Left lung (tissue), 10 donors: ENCODE results near the gene TCF7L2. TPM values are rescaled to one million over a fixed set of nuclear protein-coding genes. Genes with fewer than 3 reads are reported as not detected.

Source experiments
- ATAC-seq: fragments of 200-7000 bp; cut with Tn5 transposase; one replicate; pipeline ENCODE4 v1.9.1; 2020; ENCODE audit warnings: moderate library complexity
- DNase-seq, 4 donors: peaks; one replicate each; pipeline ENCODE4 v3.0.0-alpha.2; 2013 to 2020
- H3K27ac ChIP-seq, 2 donors: fragments of 200-600 bp; sonication (generic) in 1 of 2; one replicate each; pipeline versions ENCODE4 v1.5.0 to v1.8.0; 2020 to 2021
- H3K27me3 ChIP-seq, 2 donors: fragments of 200-600 bp; sonication (generic) in 1 of 2; one replicate each; pipeline versions ENCODE4 v1.5.0 to v1.8.0; 2020 to 2021
- H3K36me3 ChIP-seq, 2 donors: fragments of 200-600 bp; sonication (generic) in 1 of 2; one replicate each; pipeline versions ENCODE4 v1.5.0 to v1.8.0; 2020 to 2021
- H3K4me1 ChIP-seq, 2 donors: fragments of 200-600 bp; one replicate each; pipeline ENCODE4 v1.8.0; 2021
- H3K4me3 ChIP-seq, 2 donors: fragments of 200-600 bp; sonication (generic) in 1 of 2; one replicate each; pipeline versions ENCODE4 v1.5.0 to v1.8.0; 2020 to 2021; ENCODE audit warnings: mild to moderate bottlenecking in 1 of 2
- H3K9me3 ChIP-seq, 2 donors: fragments of 200-600 bp; sonication (generic) in 1 of 2; one replicate each; pipeline versions ENCODE4 v1.5.0 to v1.8.0; 2020 to 2021
- CTCF ChIP-seq, 2 donors: fragments of 200-600 bp; sonication (generic) in 1 of 2; IDR thresholded peaks; one replicate each; pipeline versions ENCODE4 v1.5.0 to v1.8.0; 2021; ENCODE audit warnings: antibody characterized with exemption in 2 of 2
- intact Hi-C, 2 donors: fragments of 100-400 bp; cut with DNase I; formaldehyde crosslinking; loops; one replicate each; pipeline versions ENCODE4 v1.11.2 to v1.14.2; 2022
- polyA plus RNA-seq, 6 donors: library from polyadenylated mRNA; unstranded; fragments of 120-200 nt; gene quantifications; one replicate each; pipeline ENCODE4 v1.2.1, GENCODE V29; 2013; ENCODE audit not compliant: insufficient read length in 6 of 6
- total RNA-seq, 2 donors: library from RNA; stranded (reverse); fragmentation: NEBNext Ultra II Directional; extraction: Animal tissue kit (Norgen Biotek cat#: 25700); gene quantifications; one replicate each; pipeline ENCODE4 v1.2.1, GENCODE V29; 2021
- donor health status: DM: no; HTN: yes; CAD: no.
- donor health status: DM: no; HTN: no; CAD: no.

TCF7L2 gene
- total and polyA plus RNA-seq, 8 donors = 25.1 to 54.9 (median 53.0) TPM

GRCh38 chr10:113088194-113088593 is 138.1 kb downstream of the TCF7L2 start:
- H3K9me3 ChIP-seq = no peaks in the 10 kb centered on the region
- no peak for DNase-seq
- TF ChIP-seq CTCF (IDR thresholded peaks at IDR 0.05) = no peak
- H3K27ac ChIP-seq = no peak overlapping the region
- no peaks in the 10 kb centered on the region for H3K36me3 ChIP-seq
- H3K4me1 ChIP-seq = peaks cover 16 to 45% of the 10 kb centered on the region in 2 donors
- no peak for ATAC-seq
- no peaks in the 10 kb centered on the region for H3K27me3 ChIP-seq
- intact Hi-C loops = no loop called here
- no peak overlapping the region for H3K4me3 ChIP-seq

GRCh38 chr10:113089551-113089950 is 139.5 kb downstream of the TCF7L2 start:
- peaks cover 16 to 57% of the 10 kb centered on the region in 2 donors for H3K4me1 ChIP-seq
- H3K9me3 ChIP-seq = no peaks in the 10 kb centered on the region
- no peak for TF ChIP-seq CTCF (IDR thresholded peaks at IDR 0.05)
- H3K27ac ChIP-seq = no peak overlapping the region
- no peak overlapping the region for H3K4me3 ChIP-seq
- DNase-seq (no peak), ATAC-seq (no peak)
- intact Hi-C loops = no loop called here
- no peaks in the 10 kb centered on the region for H3K36me3 ChIP-seq
- no peaks in the 10 kb centered on the region for H3K27me3 ChIP-seq

- intact Hi-C loops = no loop called here
- no peak for TF ChIP-seq CTCF (IDR thresholded peaks at IDR 0.05)
- Histone ChIP-seq H3K4me1 (peaks cover 8 to 68% of the 10 kb centered on the region in 2 donors), H3K27me3 (no peaks in the 10 kb centered on the region), H3K9me3 (no peaks in the 10 kb centered on the region), H3K4me3 (no peak overlapping the region), H3K36me3 (no peaks in the 10 kb centered on the region), H3K27ac (no peak overlapping the region)
- ATAC-seq = no peak
- no peak for DNase-seq
These were observed 141.9 kb downstream of the TCF7L2 start for GRCh38 chr10:113091920-113092319.

- DNase-seq = no peak
- TF ChIP-seq CTCF (IDR thresholded peaks at IDR 0.05) = no peak
- Histone ChIP-seq H3K4me1 (peaks cover 0 to 66% of the 10 kb centered on the region in 2 donors), H3K27ac (peak overlapping the region in 1 of 2 donors; percentile 19), H3K9me3 (no peaks in the 10 kb centered on the region), H3K36me3 (peaks cover 0 to 1% of the 10 kb centered on the region in 2 donors), H3K4me3 (no peak overlapping the region), H3K27me3 (no peaks in the 10 kb centered on the region)
- ATAC-seq = peak; percentile 68
- intact Hi-C loops = no loop called here
These were observed 143.4 kb downstream of the TCF7L2 start for GRCh38 chr10:113093188-113094113.

- DNase-seq (no peak), ATAC-seq (peak; percentile 42)
- Histone ChIP-seq H3K4me1 (peaks cover 4 to 70% of the 10 kb centered on the region in 2 donors), H3K4me3 (no peak overlapping the region), H3K9me3 (no peaks in the 10 kb centered on the region), H3K27me3 (no peaks in the 10 kb centered on the region), H3K27ac (peak overlapping the region in 1 of 2 donors; percentile 19), H3K36me3 (peaks cover 0 to 5% of the 10 kb centered on the region in 2 donors)
- TF ChIP-seq CTCF (IDR thresholded peaks at IDR 0.05) = no peak
- intact Hi-C loops = no loop called here
These were observed 144.1 kb downstream of the TCF7L2 start for GRCh38 chr10:113094114-113094486.
